Measurements from ENCODE around the gene USP15.

GRCh38 chr12:62346817-62347216 lies 86.6 kb downstream of the USP15 start:
- TF ChIP-seq, protein P1, sequence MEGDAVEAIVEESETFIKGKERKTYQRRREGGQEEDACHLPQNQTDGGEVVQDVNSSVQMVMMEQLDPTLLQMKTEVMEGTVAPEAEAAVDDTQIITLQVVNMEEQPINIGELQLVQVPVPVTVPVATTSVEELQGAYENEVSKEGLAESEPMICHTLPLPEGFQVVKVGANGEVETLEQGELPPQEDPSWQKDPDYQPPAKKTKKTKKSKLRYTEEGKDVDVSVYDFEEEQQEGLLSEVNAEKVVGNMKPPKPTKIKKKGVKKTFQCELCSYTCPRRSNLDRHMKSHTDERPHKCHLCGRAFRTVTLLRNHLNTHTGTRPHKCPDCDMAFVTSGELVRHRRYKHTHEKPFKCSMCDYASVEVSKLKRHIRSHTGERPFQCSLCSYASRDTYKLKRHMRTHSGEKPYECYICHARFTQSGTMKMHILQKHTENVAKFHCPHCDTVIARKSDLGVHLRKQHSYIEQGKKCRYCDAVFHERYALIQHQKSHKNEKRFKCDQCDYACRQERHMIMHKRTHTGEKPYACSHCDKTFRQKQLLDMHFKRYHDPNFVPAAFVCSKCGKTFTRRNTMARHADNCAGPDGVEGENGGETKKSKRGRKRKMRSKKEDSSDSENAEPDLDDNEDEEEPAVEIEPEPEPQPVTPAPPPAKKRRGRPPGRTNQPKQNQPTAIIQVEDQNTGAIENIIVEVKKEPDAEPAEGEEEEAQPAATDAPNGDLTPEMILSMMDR (IDR thresholded peaks at IDR 0.05; ENCODE audit: low read depth, low read length, poor library complexity, severe bottlenecking), result no peak
- TF ChIP-seq EZH2phosphoT487 (IDR thresholded peaks at IDR 0.05; ENCODE audit: borderline replicate concordance, low read length), result no peak
